ENCODE results near the gene NRXN3. TPM values are rescaled to one million over a fixed set of nuclear protein-coding genes. Genes with fewer than 3 reads are reported as not detected.

NRXN3 gene
- total RNA-seq, 6 experiments from 2014 or later = 0.07 to 0.28 (median 0.11) TPM; not detected in 2

DNA sequence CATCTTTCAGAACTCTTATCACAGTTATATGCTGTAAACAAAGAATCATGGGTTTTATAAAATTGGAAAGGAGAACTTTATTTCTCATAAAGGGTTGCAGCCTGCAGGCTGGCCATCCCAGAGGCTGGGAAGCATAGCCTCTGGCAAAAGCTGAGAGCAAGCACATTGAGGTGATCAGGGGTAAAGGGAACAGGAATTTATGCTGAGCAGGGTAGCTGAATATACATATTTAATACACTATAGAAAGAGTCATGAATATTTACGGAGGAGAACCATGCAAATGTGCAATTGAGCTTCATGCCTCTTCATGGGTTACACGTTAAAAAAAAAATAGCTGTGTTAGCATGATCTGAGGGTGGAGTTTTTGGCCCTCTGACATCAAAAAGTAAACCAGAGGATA, 653.3 kb downstream of the NRXN3 start:
- no peak overlapping the region for H3K27ac Mint-ChIP-seq
- H3K4me3 Mint-ChIP-seq = no peak overlapping the region
- H3K27me3 Mint-ChIP-seq (ENCODE audit: insufficient read depth) = no peaks in the 10 kb centered on the region; the same call in 1 of the 2 replicates
- H3K4me1 Mint-ChIP-seq (ENCODE audit: low read depth) = no peaks in the 10 kb centered on the region
- TF ChIP-seq, protein P1, sequence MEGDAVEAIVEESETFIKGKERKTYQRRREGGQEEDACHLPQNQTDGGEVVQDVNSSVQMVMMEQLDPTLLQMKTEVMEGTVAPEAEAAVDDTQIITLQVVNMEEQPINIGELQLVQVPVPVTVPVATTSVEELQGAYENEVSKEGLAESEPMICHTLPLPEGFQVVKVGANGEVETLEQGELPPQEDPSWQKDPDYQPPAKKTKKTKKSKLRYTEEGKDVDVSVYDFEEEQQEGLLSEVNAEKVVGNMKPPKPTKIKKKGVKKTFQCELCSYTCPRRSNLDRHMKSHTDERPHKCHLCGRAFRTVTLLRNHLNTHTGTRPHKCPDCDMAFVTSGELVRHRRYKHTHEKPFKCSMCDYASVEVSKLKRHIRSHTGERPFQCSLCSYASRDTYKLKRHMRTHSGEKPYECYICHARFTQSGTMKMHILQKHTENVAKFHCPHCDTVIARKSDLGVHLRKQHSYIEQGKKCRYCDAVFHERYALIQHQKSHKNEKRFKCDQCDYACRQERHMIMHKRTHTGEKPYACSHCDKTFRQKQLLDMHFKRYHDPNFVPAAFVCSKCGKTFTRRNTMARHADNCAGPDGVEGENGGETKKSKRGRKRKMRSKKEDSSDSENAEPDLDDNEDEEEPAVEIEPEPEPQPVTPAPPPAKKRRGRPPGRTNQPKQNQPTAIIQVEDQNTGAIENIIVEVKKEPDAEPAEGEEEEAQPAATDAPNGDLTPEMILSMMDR (IDR thresholded peaks at IDR 0.05) = no peak
- no peaks in the 10 kb centered on the region; the same call in 1 of the 2 replicates for H3K9me3 Mint-ChIP-seq
- no peak for DNase-seq
- no peaks in the 10 kb centered on the region for H3K36me3 Mint-ChIP-seq (ENCODE audit: low read depth)

DNA sequence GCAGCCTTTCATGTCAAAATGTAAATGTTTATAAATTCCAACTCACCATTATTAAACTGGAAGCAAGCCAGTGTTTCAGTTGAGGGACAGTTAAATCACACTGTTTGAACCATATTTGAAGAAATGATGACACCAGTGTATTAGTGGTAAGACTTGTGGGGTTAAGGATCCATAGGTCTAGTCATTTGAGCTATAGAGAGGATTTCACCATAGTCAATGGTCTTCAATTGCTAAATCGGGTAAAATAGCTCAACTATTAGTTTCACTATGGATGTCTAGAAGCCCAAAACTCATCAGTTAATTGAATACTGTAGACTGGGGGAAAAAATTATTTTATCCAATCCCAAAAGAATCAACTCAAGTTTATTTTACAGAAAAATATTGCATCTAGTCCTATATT, 659.1 kb downstream of the NRXN3 start:
- H3K4me1 Mint-ChIP-seq (ENCODE audit: low read depth) = no peaks in the 10 kb centered on the region
- no peaks in the 10 kb centered on the region for H3K36me3 Mint-ChIP-seq (ENCODE audit: low read depth)
- H3K4me3 Mint-ChIP-seq = no peak overlapping the region
- peaks cover 3% of the 10 kb centered on the region; the same call in 1 of the 2 replicates for H3K27me3 Mint-ChIP-seq (ENCODE audit: insufficient read depth)
- DNase-seq = no peak
- TF ChIP-seq, protein P1 (IDR thresholded peaks at IDR 0.05) = no peak
- no peak overlapping the region for H3K27ac Mint-ChIP-seq
- no peaks in the 10 kb centered on the region; the same call in 1 of the 2 replicates for H3K9me3 Mint-ChIP-seq

DNA sequence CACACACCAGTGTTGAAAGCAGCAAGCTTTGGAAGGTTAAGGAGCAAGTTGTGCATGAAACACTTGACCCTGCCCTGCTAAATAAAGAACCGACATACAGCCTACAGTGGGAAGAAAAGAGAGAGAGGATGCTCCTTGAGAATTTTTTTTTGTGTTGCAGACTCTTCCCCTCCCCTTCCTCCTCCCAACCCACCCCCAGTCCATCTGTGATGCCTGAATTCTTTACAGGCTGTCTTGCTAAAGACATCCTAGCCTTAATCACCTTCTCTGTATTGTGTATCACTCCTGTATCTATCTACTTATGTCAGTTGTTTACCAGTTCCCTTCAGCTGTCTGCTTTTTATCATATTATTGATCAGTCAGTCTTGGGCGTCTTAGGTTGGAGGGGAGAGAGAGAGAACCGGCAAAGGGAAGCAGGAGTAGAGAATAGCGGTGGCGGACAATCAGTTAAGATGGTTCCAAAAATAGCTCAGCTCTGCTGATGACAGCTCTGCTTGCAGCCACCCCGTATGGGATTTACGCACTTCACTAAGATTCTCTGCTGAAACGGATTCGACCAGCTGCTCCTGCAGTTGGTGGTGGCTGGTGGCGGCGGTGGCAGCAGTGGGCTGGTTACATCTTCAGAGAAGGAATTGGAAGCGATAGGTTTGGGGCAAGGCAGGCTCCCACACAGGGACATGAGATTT, 664.7 kb downstream of the NRXN3 start:
- no peaks in the 10 kb centered on the region for H3K4me1 Mint-ChIP-seq (ENCODE audit: low read depth)
- TF ChIP-seq, protein P1 (IDR thresholded peaks at IDR 0.05) = no peak
- H3K9me3 Mint-ChIP-seq = no peaks in the 10 kb centered on the region
- no peaks in the 10 kb centered on the region for H3K36me3 Mint-ChIP-seq (ENCODE audit: low read depth)
- H3K4me3 Mint-ChIP-seq = no peak overlapping the region
- H3K27ac Mint-ChIP-seq = no peak overlapping the region
- peaks cover 3% of the 10 kb centered on the region; the same call in 1 of the 2 replicates for H3K27me3 Mint-ChIP-seq (ENCODE audit: insufficient read depth)
- DNase-seq = no peak

DNA sequence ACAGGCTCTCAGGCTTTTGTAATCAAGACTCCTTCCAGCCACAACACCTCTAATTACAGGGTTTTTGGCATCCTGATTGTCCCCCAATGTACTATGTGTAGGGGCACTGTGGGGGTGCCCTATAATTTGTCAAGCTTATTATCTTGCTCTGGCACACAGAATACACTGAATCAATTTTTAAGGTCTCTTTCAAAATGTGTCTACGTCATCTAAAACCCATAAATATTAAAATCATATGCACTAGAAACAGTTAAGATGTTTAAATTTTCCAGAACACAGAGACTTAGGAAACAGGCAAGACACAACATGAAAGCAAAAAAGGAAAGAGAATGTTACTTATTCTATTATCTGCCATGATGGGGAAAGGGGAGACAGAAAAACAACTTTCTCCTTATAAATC, 665.7 kb downstream of the NRXN3 start:
- TF ChIP-seq, protein P1 (IDR thresholded peaks at IDR 0.05) = no peak
- Mint-ChIP-seq H3K9me3 (no peaks in the 10 kb centered on the region), H3K36me3 (ENCODE audit: low read depth) (no peaks in the 10 kb centered on the region), H3K4me3 (no peak overlapping the region), H3K27ac (no peak overlapping the region), H3K4me1 (ENCODE audit: low read depth) (no peaks in the 10 kb centered on the region), H3K27me3 (ENCODE audit: insufficient read depth) (peaks cover 3% of the 10 kb centered on the region; the same call in 1 of the 2 replicates)
- no peak for DNase-seq

DNA sequence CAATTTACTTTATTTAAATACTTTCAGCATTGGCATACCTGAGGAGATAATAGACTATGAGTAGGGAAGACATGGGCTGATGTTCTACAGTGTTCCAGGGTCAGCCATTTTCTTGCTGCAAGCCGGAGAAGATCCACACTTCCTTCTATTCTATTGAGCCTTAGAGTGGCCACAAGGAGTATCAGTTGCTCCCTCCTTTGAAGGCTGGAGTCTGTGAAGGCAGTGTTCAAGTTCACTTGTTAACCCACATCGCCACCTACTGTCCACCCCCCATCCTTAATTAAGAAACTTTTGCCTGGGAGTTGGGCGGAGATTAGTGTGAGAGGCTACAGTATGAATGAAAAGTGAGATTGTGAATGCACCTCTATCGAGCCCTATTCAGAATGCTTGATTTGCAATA, 666.6 kb downstream of the NRXN3 start:
- TF ChIP-seq, protein P1 (IDR thresholded peaks at IDR 0.05) = peak; percentile 67
- H3K4me1 Mint-ChIP-seq (ENCODE audit: low read depth) = no peaks in the 10 kb centered on the region
- H3K27ac Mint-ChIP-seq = no peak overlapping the region
- no peak overlapping the region for H3K4me3 Mint-ChIP-seq
- peak; percentile 48 for DNase-seq
- no peaks in the 10 kb centered on the region for H3K36me3 Mint-ChIP-seq (ENCODE audit: low read depth)
- peaks cover 3% of the 10 kb centered on the region; the same call in 1 of the 2 replicates for H3K27me3 Mint-ChIP-seq (ENCODE audit: insufficient read depth)
- H3K9me3 Mint-ChIP-seq = no peaks in the 10 kb centered on the region
